Urothelium cell line (cell line): Measurements from ENCODE around the gene MTMR11.
"Not testable (repeated sequence)": the region's sequence is repeated elsewhere in the genome, so short reads cannot be mapped to it uniquely, and the experiment has no call there.

Experiments used
- DNase-seq: peaks from one replicate; pipeline ENCODE4 v3.0.0; 2011; ENCODE audit warnings: low spot score, mixed read lengths
- FAIRE-seq: peaks from 2 replicates; lab custom pipeline; 2011; peaks lifted over from hg19 to GRCh38; lab: Jason Lieb, UNC

Gene MTMR11

GRCh38 chr1:149936170-149936991 lies at the start of gene MTMR11:
MTMR11 (minus strand) TSS chr1:149936879; CDS start chr1:149936647, 232 bp downstream.
- DNase-seq (peak; percentile 69), FAIRE-seq (no peak)

GRCh38 chr1:149979972-149980540 lies 43.4 kb upstream of the MTMR11 start:
- FAIRE-seq = no peak
- DNase-seq = no peak

GRCh38 chr1:149979245-149979971 lies 42.7 kb upstream of the MTMR11 start:
- DNase-seq (no peak), FAIRE-seq (no peak)

GRCh38 chr1:149978547-149979023 lies 41.9 kb upstream of the MTMR11 start:
- peak; percentile 31 for DNase-seq

GRCh38 chr1:149977345-149977744 lies 40.7 kb upstream of the MTMR11 start:
- FAIRE-seq = no peak
- no peak for DNase-seq

More at GRCh38 chr1:149978547-149979023, 41.9 kb upstream of the MTMR11 start:
- no peak for FAIRE-seq

- FAIRE-seq = no peak
- DNase-seq = no peak
Observed at GRCh38 chr1:149972547-149972946, 35.9 kb upstream of the MTMR11 start.

- FAIRE-seq (no peak), DNase-seq (no peak)
Observed at GRCh38 chr1:149967646-149968045, 31.0 kb upstream of the MTMR11 start.

GRCh38 chr1:149967041-149967440 lies 30.4 kb upstream of the MTMR11 start:
- no peak for FAIRE-seq

GRCh38 chr1:149966405-149966804 lies 29.7 kb upstream of the MTMR11 start:
- FAIRE-seq (no peak), DNase-seq (no peak)

More at GRCh38 chr1:149967041-149967440, 30.4 kb upstream of the MTMR11 start:
- no peak for DNase-seq

GRCh38 chr1:149965440-149965839 lies 28.8 kb upstream of the MTMR11 start:
- FAIRE-seq (no peak), DNase-seq (no peak)

GRCh38 chr1:149963358-149963757 lies 26.7 kb upstream of the MTMR11 start:
- no peak for FAIRE-seq

GRCh38 chr1:149962736-149963135 lies 26.1 kb upstream of the MTMR11 start:
- FAIRE-seq (no peak), DNase-seq (no peak)

More at GRCh38 chr1:149963358-149963757, 26.7 kb upstream of the MTMR11 start:
- no peak for DNase-seq

GRCh38 chr1:149962039-149962647 lies 25.5 kb upstream of the MTMR11 start:
- FAIRE-seq (no peak), DNase-seq (peak; percentile 47)

GRCh38 chr1:149957548-149957947 lies 20.9 kb upstream of the MTMR11 start:
- DNase-seq, FAIRE-seq: not testable (repeated sequence)

GRCh38 chr1:149949911-149950310 lies 13.2 kb upstream of the MTMR11 start:
- FAIRE-seq (no peak), DNase-seq (no peak)

GRCh38 chr1:149945206-149945605 lies 8.5 kb upstream of the MTMR11 start:
- DNase-seq (no peak), FAIRE-seq (no peak)

- FAIRE-seq (no peak), DNase-seq (no peak)
Observed at GRCh38 chr1:149942885-149943284, 6.2 kb upstream of the MTMR11 start.

- FAIRE-seq (no peak), DNase-seq (no peak)
Observed at GRCh38 chr1:149942207-149942606, 5.5 kb upstream of the MTMR11 start.

GRCh38 chr1:149940427-149940826 lies 3.7 kb upstream of the MTMR11 start:
- FAIRE-seq (no peak), DNase-seq (no peak)

GRCh38 chr1:149938668-149939003 lies 2.0 kb upstream of the MTMR11 start:
- FAIRE-seq = not testable (repeated sequence)

GRCh38 chr1:149937759-149938158 lies 1.1 kb upstream of the MTMR11 start:
- DNase-seq (no peak), FAIRE-seq (no peak)

More at GRCh38 chr1:149938668-149939003, 2.0 kb upstream of the MTMR11 start:
- not testable (repeated sequence) for DNase-seq
